ENCODE data around the gene ZNF569. TPM values are rescaled to one million over a fixed set of nuclear protein-coding genes. Genes with fewer than 3 reads are reported as not detected.

ZNF569 gene
- total and polyA plus RNA-seq, 10 of the 15 experiments (the other 5 are each of a cell fraction or from before 2014, with no cell fraction given) = 0.82 to 4.3 (median 2.3) TPM

GRCh38 chr19:37507167-37507464 is 39.9 kb upstream of the ZNF569 start:
- H3K4me3 ChIP-seq = peak overlapping the region; percentile 71
- H3K4me2 ChIP-seq (ENCODE audit: control insufficient read depth, insufficient read depth) = peak overlapping the region; percentile 81
- BruUV-seq (replicated peaks) = no TSS peak
- ATAC-seq (no peak), DNase-seq (ENCODE audit: low read depth, low spot score) (no peak), FAIRE-seq (no peak)
- CTCF ChIA-PET = no interaction called here
- peak overlapping the region; percentile 73; the same call in 1 of the 2 replicates for H3K9ac ChIP-seq (ENCODE audit: control insufficient read depth, insufficient read depth, low read length)
- intact Hi-C loops (cut with micrococcal nuclease; ENCODE audit: unreplicated experiment) (no loop called here), in situ Hi-C loops (cut with MboI) (no loop called here)
- 0 out of 2 replicates have a peak overlapping the region, but pooled peaks have one; percentile 74 for H3K27ac ChIP-seq (ENCODE audit: control insufficient read depth, insufficient read depth)
- no peaks in the 10 kb centered on the region for H3K4me1 ChIP-seq (ENCODE audit: control insufficient read depth, insufficient read depth, low read length)
- WGBS (ENCODE audit: insufficient coverage, insufficient replicate concordance, low lambda C conversion rate, missing lambda C conversion rate) = 25% methylated on average over 9 of the region's 9 CpGs
- H3K27me3 ChIP-seq (replicated peaks in 1 of 2; ENCODE audit: control insufficient read depth in 2 of 2, insufficient read depth in 2 of 2, low read length in 1 of 2) = no peaks in the 10 kb centered on the region
- no peaks in the 10 kb centered on the region for H4K20me1 ChIP-seq (ENCODE audit: control insufficient read depth, insufficient read depth)
- peaks cover 13% of the 10 kb centered on the region for H3K9me3 ChIP-seq (replicated peaks; ENCODE audit: control insufficient read depth, insufficient read depth, low read length)
- H2AFZ ChIP-seq (ENCODE audit: control insufficient read depth, low read depth, low read length) = peak overlapping the region; percentile 92
- H3K79me2 ChIP-seq (ENCODE audit: control insufficient read depth, insufficient read depth, low read length) = no peaks in the 10 kb centered on the region
- RAD21 ChIA-PET (ENCODE audit: unreplicated experiment) = no interaction called here
- H3K36me3 ChIP-seq (ENCODE audit: control insufficient read depth in 2 of 2, insufficient read depth in 2 of 2, low read length in 1 of 2) = no peaks in the 10 kb centered on the region
- SMC1A ChIA-PET (ENCODE audit: uncharacterized antibody, unreplicated experiment) = no interaction called here
- POLR2A ChIA-PET = no interaction called here
- no peak for TF ChIP-seq ATF2 (IDR thresholded peaks at IDR 0.05; ENCODE audit: low read length)
- TF ChIP-seq PML (IDR thresholded peaks at IDR 0.05; ENCODE audit: low read length) = no peak
- no peak for TF ChIP-seq ZNF24 (IDR thresholded peaks at IDR 0.05)
- TF ChIP-seq CBFB (IDR thresholded peaks at IDR 0.05; ENCODE audit: low read depth) = no peak
- TF ChIP-seq WRNIP1 (IDR thresholded peaks at IDR 0.05; ENCODE audit: borderline replicate concordance, low read depth, low read length) = no peak
- TF ChIP-seq HSF1 (IDR thresholded peaks at IDR 0.05; ENCODE audit: low read depth, low read length) = no peak
- TF ChIP-seq CHD1 (IDR thresholded peaks at IDR 0.05; ENCODE audit: low read depth, low read length) = no peak
- TF ChIP-seq ESRRA (IDR thresholded peaks at IDR 0.05; ENCODE audit: low read length) = no peak
- no peak for TF ChIP-seq SIN3A (IDR thresholded peaks at IDR 0.05; ENCODE audit: low read depth, low read length)
- no peak for TF ChIP-seq TCF3 (IDR thresholded peaks at IDR 0.05; ENCODE audit: borderline replicate concordance, insufficient read depth, low read depth, low read length)
- TF ChIP-seq SKIL (IDR thresholded peaks at IDR 0.05; ENCODE audit: low read depth, poor library complexity, severe bottlenecking) = no peak
- no peak for TF ChIP-seq ZBTB33 (IDR thresholded peaks at IDR 0.05)
- TF ChIP-seq ZBTB11 (CRISPR knock-in tag; IDR thresholded peaks at IDR 0.05) = no peak
- TF ChIP-seq CHD2 (IDR thresholded peaks at IDR 0.05; ENCODE audit: borderline replicate concordance, low read depth, low read length) = no peak
- no peak for TF ChIP-seq NFIC (IDR thresholded peaks at IDR 0.05; ENCODE audit: low read depth, low read length)
- no peak for TF ChIP-seq POLR2AphosphoS5 (IDR thresholded peaks at IDR 0.05; ENCODE audit: low read length)
